Measurements from ENCODE around the gene NLRP9.

DNA sequence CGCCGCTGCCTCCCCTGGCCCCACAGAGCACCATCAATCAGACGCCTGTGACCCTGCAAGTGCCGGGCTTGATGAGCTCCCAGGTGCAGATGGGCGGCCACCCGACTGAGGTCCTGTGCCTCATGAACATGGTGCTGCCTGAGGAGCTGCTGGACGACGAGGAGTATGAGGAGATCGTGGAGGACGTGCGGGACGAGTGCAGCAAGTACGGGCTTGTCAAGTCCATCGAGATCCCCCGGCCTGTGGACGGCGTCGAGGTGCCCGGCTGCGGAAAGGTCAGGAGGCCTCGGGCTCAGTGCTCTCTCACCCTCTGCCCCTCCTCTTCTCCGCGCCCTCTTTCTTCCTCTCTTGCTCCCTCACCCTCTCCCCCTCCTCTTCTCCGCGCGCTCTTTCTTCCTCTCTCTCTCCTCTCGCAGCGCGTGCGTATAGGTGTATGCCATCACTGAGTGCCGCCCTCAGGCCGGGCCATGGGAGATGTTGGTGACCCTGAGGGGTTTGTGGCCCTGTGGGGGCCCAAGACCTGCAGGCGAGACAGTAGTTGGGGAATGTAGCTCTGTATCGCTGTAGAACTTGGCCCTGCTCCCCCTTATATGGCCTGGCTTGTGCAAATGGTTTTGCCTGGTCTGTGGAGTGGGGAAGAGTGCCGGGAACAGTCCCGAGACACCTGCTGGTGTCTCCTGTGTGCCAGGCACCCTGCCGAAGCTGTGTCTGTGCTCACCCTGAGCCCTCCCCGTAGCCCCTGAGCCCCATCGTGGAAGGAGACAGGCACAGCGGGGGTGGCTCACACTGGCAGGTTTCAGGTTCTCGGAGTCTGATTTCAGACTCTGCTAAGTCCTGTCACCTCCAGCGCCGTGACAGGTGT is 68.6 kb downstream of the NLRP9 start:
- no peak for TF ChIP-seq CTCF (IDR thresholded peaks at IDR 0.05; ENCODE audit: low read depth, low read length, poor library complexity, severe bottlenecking)
- no peak for TF ChIP-seq EZH2phosphoT487 (IDR thresholded peaks at IDR 0.05; ENCODE audit: borderline replicate concordance, low read length)
